ENCODE results near the gene CDH24. TPM values are rescaled to one million over a fixed set of nuclear protein-coding genes. Genes with fewer than 3 reads are reported as not detected.

Gene CDH24
- total and polyA plus RNA-seq, 9 of the 15 experiments (the other 6 are each of a cell fraction or from before 2014, with no cell fraction given): 0.04 to 16.2 (median 4.9) TPM

DNA sequence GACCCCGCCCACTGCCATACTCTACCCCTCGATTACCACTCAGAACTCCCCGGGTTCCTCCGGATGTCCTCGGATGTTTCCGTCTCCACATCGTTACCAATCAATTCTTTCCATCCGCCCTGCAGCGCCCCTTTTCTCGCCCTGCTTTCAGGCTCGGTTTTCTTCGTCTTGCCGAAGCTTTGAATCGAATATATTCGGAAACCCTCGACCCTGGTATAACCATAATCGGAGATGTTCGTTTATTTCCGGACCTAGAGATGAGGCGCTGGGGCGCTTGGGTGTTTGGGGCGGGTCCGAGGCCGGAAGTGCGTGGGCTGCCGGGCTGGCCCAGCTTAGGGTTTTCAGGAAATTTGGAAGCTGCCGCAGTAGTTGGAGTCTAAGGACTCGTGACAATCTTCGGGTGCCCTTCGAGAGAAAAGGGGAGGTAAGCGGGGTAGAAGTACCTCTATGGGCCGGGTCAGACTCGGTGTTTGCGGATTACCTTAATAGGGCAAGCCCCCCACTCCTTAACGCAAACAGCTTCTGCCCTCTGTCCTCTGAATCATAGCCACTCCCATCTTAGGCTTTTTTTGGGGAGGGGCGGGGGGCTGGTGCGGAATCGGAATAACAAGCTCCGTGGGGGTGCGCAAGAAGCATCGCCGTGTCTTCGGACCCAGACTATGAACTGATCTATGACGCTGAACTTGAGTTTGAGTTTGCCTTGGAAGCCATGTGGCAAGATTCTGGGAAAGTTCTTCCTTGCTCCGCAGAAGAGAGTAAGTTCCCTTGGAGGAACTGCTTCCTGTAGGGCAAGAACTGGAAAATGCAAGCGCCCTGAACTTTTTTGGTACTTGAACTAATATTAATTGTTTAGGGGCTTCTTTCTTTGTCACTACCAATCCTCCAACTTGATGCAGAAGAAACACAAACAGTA is 38.1 kb upstream of the CDH24 start, which contains the start of gene C14orf119 (continued):
- TF ChIP-seq, protein P1, sequence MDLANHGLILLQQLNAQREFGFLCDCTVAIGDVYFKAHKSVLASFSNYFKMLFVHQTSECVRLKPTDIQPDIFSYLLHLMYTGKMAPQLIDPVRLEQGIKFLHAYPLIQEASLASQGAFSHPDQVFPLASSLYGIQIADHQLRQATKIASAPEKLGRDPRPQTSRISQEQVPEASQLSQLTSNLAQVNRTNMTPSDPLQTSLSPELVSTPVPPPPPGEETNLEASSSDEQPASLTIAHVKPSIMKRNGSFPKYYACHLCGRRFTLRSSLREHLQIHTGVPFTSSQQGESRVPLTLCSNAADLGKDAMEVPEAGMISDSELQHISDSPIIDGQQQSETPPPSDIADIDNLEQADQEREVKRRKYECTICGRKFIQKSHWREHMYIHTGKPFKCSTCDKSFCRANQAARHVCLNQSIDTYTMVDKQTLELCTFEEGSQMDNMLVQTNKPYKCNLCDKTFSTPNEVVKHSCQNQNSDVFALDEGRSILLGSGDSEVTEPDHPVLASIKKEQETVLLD (IDR thresholded peaks at IDR 0.05): 0 out of 2 replicates have a peak, but pooled peaks have one; percentile 44
- TF ChIP-seq SMAD4 (CRISPR knock-in tag; conservative IDR thresholded peaks at IDR 0.05) (peak; percentile 33; the same call in 1 of the 2 replicates), CXXC5 (CRISPR knock-in tag; IDR thresholded peaks at IDR 0.05) (peak; percentile 35), KDM4B (IDR thresholded peaks at IDR 0.05; ENCODE audit: borderline replicate concordance in 2 of 2, low read depth in 1 of 2) (0 out of 4 replicates have a peak, but pooled peaks of 1 of the 2 experiments have one; percentile 56), ATF3 (IDR thresholded peaks at IDR 0.05) (0 out of 2 replicates have a peak, but pooled peaks have one; percentile 8), ATF3 (CRISPR knock-in tag; conservative IDR thresholded peaks at IDR 0.05) (no peak), E2F8 (IDR thresholded peaks at IDR 0.05; ENCODE audit: low read depth, partially characterized antibody) (peak; percentile 23), CLOCK (CRISPR knock-in tag; IDR thresholded peaks at IDR 0.05; ENCODE audit: borderline replicate concordance) (no peak)
- TF ChIP-seq, protein P2, sequence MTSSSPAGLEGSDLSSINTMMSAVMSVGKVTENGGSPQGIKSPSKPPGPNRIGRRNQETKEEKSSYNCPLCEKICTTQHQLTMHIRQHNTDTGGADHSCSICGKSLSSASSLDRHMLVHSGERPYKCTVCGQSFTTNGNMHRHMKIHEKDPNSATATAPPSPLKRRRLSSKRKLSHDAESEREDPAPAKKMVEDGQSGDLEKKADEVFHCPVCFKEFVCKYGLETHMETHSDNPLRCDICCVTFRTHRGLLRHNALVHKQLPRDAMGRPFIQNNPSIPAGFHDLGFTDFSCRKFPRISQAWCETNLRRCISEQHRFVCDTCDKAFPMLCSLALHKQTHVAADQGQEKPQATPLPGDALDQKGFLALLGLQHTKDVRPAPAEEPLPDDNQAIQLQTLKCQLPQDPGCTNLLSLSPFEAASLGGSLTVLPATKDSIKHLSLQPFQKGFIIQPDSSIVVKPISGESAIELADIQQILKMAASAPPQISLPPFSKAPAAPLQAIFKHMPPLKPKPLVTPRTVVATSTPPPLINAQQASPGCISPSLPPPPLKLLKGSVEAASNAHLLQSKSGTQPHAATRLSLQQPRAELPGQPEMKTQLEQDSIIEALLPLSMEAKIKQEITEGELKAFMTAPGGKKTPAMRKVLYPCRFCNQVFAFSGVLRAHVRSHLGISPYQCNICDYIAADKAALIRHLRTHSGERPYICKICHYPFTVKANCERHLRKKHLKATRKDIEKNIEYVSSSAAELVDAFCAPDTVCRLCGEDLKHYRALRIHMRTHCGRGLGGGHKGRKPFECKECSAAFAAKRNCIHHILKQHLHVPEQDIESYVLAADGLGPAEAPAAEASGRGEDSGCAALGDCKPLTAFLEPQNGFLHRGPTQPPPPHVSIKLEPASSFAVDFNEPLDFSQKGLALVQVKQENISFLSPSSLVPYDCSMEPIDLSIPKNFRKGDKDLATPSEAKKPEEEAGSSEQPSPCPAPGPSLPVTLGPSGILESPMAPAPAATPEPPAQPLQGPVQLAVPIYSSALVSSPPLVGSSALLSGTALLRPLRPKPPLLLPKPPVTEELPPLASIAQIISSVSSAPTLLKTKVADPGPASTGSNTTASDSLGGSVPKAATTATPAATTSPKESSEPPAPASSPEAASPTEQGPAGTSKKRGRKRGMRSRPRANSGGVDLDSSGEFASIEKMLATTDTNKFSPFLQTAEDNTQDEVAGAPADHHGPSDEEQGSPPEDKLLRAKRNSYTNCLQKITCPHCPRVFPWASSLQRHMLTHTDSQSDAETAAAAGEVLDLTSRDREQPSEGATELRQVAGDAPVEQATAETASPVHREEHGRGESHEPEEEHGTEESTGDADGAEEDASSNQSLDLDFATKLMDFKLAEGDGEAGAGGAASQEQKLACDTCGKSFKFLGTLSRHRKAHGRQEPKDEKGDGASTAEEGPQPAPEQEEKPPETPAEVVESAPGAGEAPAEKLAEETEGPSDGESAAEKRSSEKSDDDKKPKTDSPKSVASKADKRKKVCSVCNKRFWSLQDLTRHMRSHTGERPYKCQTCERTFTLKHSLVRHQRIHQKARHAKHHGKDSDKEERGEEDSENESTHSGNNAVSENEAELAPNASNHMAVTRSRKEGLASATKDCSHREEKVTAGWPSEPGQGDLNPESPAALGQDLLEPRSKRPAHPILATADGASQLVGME (CRISPR knock-in tag; IDR thresholded peaks at IDR 0.05): no peak
